IMR-90 (cell line): ENCODE results near the gene TULP3. TPM values are rescaled to one million over a fixed set of nuclear protein-coding genes. Genes with fewer than 3 reads are reported as not detected.

Experiments
- ATAC-seq: fragments of 200-7000 bp; cut with Tn5 transposase; 2 replicates; pipeline ENCODE4 v1.9.1; 2020; ENCODE audit warnings: low read depth, mild to moderate bottlenecking, moderate library complexity
- BruUV-seq: library from RNA; stranded (reverse); fragments of 400-500 nt; replicated peaks from 2 replicates; lab custom pipeline; 2021; lab: Mats Ljungman, UMichigan
- CTCF ChIA-PET: fragments of 300-600 bp; formaldehyde crosslinking; extraction: SDS; loops from one replicate; lab custom pipeline; 2021; ENCODE audit warnings: antibody characterized with exemption; lab: Yijun Ruan, JAX
- POLR2A ChIA-PET: fragments of 300-600 bp; sonication (Branson Sonifier 250); formaldehyde crosslinking; loops from one replicate; lab custom pipeline; 2022; ENCODE audit warnings: antibody characterized with exemption; ENCODE audit not compliant: unreplicated experiment; lab: Charles Lee
- DNase-seq: peaks from one replicate; pipeline ENCODE4 v3.0.0; 2013
- H2AFZ ChIP-seq: replicated peaks from 2 replicates; pipeline ENCODE3; 2013; ENCODE audit warnings: low read length, mild to moderate bottlenecking; ENCODE audit not compliant: poor library complexity
- H2AK5ac ChIP-seq: 2 replicates; pipeline ENCODE4 v1.6.1; 2013; ENCODE audit warnings: low read depth, low read length, inconsistent platforms
- H2AK9ac ChIP-seq: replicated peaks from 2 replicates; pipeline ENCODE3; 2013; ENCODE audit warnings: mild to moderate bottlenecking, low read depth, low read length, moderate library complexity; ENCODE audit not compliant: poor library complexity
- H2BK120ac ChIP-seq: 2 replicates; pipeline ENCODE4 v1.6.1; 2013; ENCODE audit warnings: low read depth, low read length, inconsistent platforms
- H2BK15ac ChIP-seq: 3 replicates; pipeline ENCODE4 v1.6.1; 2013; ENCODE audit warnings: low read depth, low read length, inconsistent platforms
- H2BK20ac ChIP-seq: 2 replicates; pipeline ENCODE4 v1.6.1; 2013; ENCODE audit warnings: low read depth, mild to moderate bottlenecking, inconsistent platforms, low read length, moderate library complexity
- H2BK5ac ChIP-seq: 2 replicates; pipeline ENCODE4 v1.6.1; 2013; ENCODE audit warnings: mild to moderate bottlenecking, low read depth, low read length, inconsistent platforms; ENCODE audit not compliant: poor library complexity, severe bottlenecking
- H3K14ac ChIP-seq: replicated peaks from 2 replicates; pipeline ENCODE4 v1.6.1; 2013; ENCODE audit warnings: low read depth, low read length, inconsistent platforms
- H3K18ac ChIP-seq: 2 replicates; pipeline ENCODE4 v1.6.1; 2013; ENCODE audit warnings: low read depth, low read length, control low read depth
- H3K23ac ChIP-seq: 2 replicates; pipeline ENCODE4 v1.6.1; 2013; ENCODE audit warnings: low read depth, low read length, inconsistent platforms
- H3K27ac ChIP-seq: 2 replicates; pipeline ENCODE4 v1.5.1; 2013; ENCODE audit warnings: mild to moderate bottlenecking, control low read depth, low read length; ENCODE audit not compliant: insufficient read depth
- H3K27me3 ChIP-seq: 2 replicates; pipeline ENCODE4 v1.6.1; 2013; ENCODE audit warnings: low read length; ENCODE audit not compliant: control insufficient read depth, insufficient read depth
- H3K36me3 ChIP-seq: 2 replicates; pipeline ENCODE4 v1.6.1; 2013; ENCODE audit warnings: low read length, mixed read lengths; ENCODE audit not compliant: control insufficient read depth, insufficient read depth
- H3K4ac ChIP-seq: 2 replicates; pipeline ENCODE4 v1.6.1; 2013; ENCODE audit warnings: low read depth, low read length, inconsistent platforms
- H3K4me1 ChIP-seq: 2 replicates; pipeline ENCODE4 v1.6.1; 2013; ENCODE audit warnings: low read length, mixed read lengths; ENCODE audit not compliant: control insufficient read depth, insufficient read depth
- H3K4me2 ChIP-seq: 2 replicates; pipeline ENCODE4 v1.6.1; 2013; ENCODE audit warnings: low read depth, mild to moderate bottlenecking, control low read depth, low read length, moderate library complexity
- H3K4me3 ChIP-seq: 2 replicates; pipeline ENCODE4 v1.5.1; 2013; ENCODE audit warnings: low read depth, mild to moderate bottlenecking, control low read depth, low read length, moderate library complexity; ENCODE audit not compliant: insufficient read depth
- H3K56ac ChIP-seq: 2 replicates; pipeline ENCODE4 v1.6.1; 2013; ENCODE audit warnings: low read length, inconsistent platforms; ENCODE audit not compliant: insufficient read depth; ENCODE audit errors: extremely low read depth
- H3K79me1 ChIP-seq, 2 experiments: 2 replicates each; pipeline ENCODE4 v1.6.1; 2013; ENCODE audit warnings: low read length in 2 of 2, inconsistent platforms in 1 of 2, low read depth in 1 of 2
- H3K9ac ChIP-seq: 2 replicates; pipeline ENCODE4 v1.6.1; 2013; ENCODE audit warnings: low read depth, low read length, control low read depth
- H3K9me1 ChIP-seq: 2 replicates; pipeline ENCODE4 v1.6.1; 2013; ENCODE audit warnings: low read length, inconsistent platforms; ENCODE audit not compliant: insufficient read depth
- H3K9me3 ChIP-seq: 2 replicates; pipeline ENCODE4 v1.6.1; 2013; ENCODE audit warnings: low read length; ENCODE audit not compliant: control insufficient read depth, insufficient read depth
- H4K20me1 ChIP-seq: 2 replicates; pipeline ENCODE4 v1.6.1; 2013; ENCODE audit warnings: low read length, inconsistent platforms; ENCODE audit not compliant: insufficient read depth
- H4K5ac ChIP-seq: 2 replicates; pipeline ENCODE4 v1.6.1; 2013; ENCODE audit warnings: mild to moderate bottlenecking, low read depth, low read length, control low read depth
- H4K8ac ChIP-seq, 2 experiments: 2 replicates each; pipeline ENCODE4 v1.6.1; 2013; ENCODE audit warnings: low read depth in 2 of 2, low read length in 2 of 2, control low read depth in 1 of 2, inconsistent platforms in 1 of 2
- H4K91ac ChIP-seq: 2 replicates; pipeline ENCODE4 v1.6.1; 2013; ENCODE audit warnings: low read depth, low read length, inconsistent platforms; ENCODE audit not compliant: insufficient read depth
- BHLHE40 ChIP-seq: fragments of 150-350 bp; IDR thresholded peaks from 2 replicates; pipeline ENCODE4 v1.6.1; 2016; ENCODE audit warnings: mild to moderate bottlenecking, low read depth, low read length
- CEBPB ChIP-seq: IDR thresholded peaks from 2 replicates; pipeline ENCODE4 v1.6.1; 2012; ENCODE audit warnings: low read depth, low read length, improper control_type of control experiment
- CHD1 ChIP-seq: IDR thresholded peaks from 2 replicates; pipeline ENCODE4 v1.6.1; 2012; ENCODE audit warnings: low read depth, low read length, improper control_type of control experiment
- FOS ChIP-seq: fragments of 150-350 bp; IDR thresholded peaks from 2 replicates; pipeline ENCODE4 v1.6.1; 2016; ENCODE audit warnings: low read depth, low read length
- MAFK ChIP-seq: IDR thresholded peaks from 2 replicates; pipeline ENCODE4 v1.6.1; 2012; ENCODE audit warnings: low read depth, low read length, improper control_type of control experiment
- MAZ ChIP-seq: IDR thresholded peaks from 2 replicates; pipeline ENCODE4 v1.6.1; 2012; ENCODE audit warnings: low read depth, mild to moderate bottlenecking, low read length, improper control_type of control experiment, moderate library complexity, borderline replicate concordance
- MXI1 ChIP-seq: IDR thresholded peaks from 2 replicates; pipeline ENCODE4 v1.6.1; 2012; ENCODE audit warnings: low read depth, mild to moderate bottlenecking, low read length, moderate library complexity, borderline replicate concordance
- NFE2L2 ChIP-seq: fragments of 150-350 bp; IDR thresholded peaks from 2 replicates; pipeline ENCODE4 v1.6.1; 2016; ENCODE audit warnings: low read depth, mild to moderate bottlenecking, low read length
- POLR2A ChIP-seq: IDR thresholded peaks from 2 replicates; pipeline ENCODE4 v1.6.1; 2012; ENCODE audit warnings: mild to moderate bottlenecking, low read depth, low read length
- RAD21 ChIP-seq: IDR thresholded peaks from 2 replicates; pipeline ENCODE4 v1.6.1; 2012; ENCODE audit warnings: low read length, improper control_type of control experiment
- RCOR1 ChIP-seq: IDR thresholded peaks from 2 replicates; pipeline ENCODE4 v1.6.1; 2012; ENCODE audit warnings: mild to moderate bottlenecking, low read length, improper control_type of control experiment; ENCODE audit not compliant: insufficient replicate concordance
- RFX5 ChIP-seq: IDR thresholded peaks from 2 replicates; pipeline ENCODE4 v1.8.0; 2012; ENCODE audit warnings: low read depth, mild to moderate bottlenecking, low read length, moderate library complexity
- SMC3 ChIP-seq: fragments of 150-350 bp; IDR thresholded peaks from 2 replicates; pipeline ENCODE4 v1.6.1; 2016; ENCODE audit warnings: low read depth, mild to moderate bottlenecking, antibody characterized with exemption, low read length, moderate library complexity
- WGBS, 2 experiments: methylation state at CpG; one replicate each; pipeline versions ENCODE4 v1.1.5 to v1.1.7; 2013; ENCODE audit warnings: missing lambda C conversion rate in 2 of 2; ENCODE audit not compliant: insufficient read length in 1 of 2; ENCODE audit errors: extremely low coverage in 2 of 2; 5-methylcytosine and 5-hydroxymethylcytosine counted together
- dilution Hi-C: fragments of 300-500 bp; cut with HindIII; formaldehyde crosslinking; loops from one replicate; pipeline ENCODE4 v1.14.3; 2018; ENCODE audit warnings: low sequenced_read_pairs; ENCODE audit not compliant: unreplicated experiment
- in situ Hi-C: fragments of 300-500 bp; cut with MboI; formaldehyde crosslinking; loops from 3 replicates; pipeline ENCODE4 v1.14.3; 2019; ENCODE audit warnings: low sequenced_read_pairs, inconsistent platforms, mixed read lengths
- intact Hi-C: fragments of 100-400 bp; cut with micrococcal nuclease; formaldehyde crosslinking; loops from 2 replicates; pipeline ENCODE4 v1.10.0; 2022
- polyA plus RNA-seq, 3 experiments: library from polyadenylated mRNA; depleted of rRNA; stranded (reverse); fragments of >200 nt; gene quantifications; 2 replicates each; pipeline ENCODE4 v1.2.3, GENCODE V29; 2012; ENCODE audit warnings: low replicate concordance in 1 of 3
- total RNA-seq: library from RNA; depleted of rRNA; stranded (reverse); fragments of >200 nt; gene quantifications from 2 replicates; pipeline ENCODE4 v1.2.3, GENCODE V29; 2012
- TF ChIP-seq, protein P1 (sequence below): fragments of 150-350 bp; IDR thresholded peaks from 2 replicates; pipeline ENCODE4 v1.6.1; 2017; ENCODE audit warnings: mild to moderate bottlenecking, antibody characterized with exemption, low read length, low read depth
- TF ChIP-seq, protein P2 (sequence below): conservative IDR thresholded peaks from 2 replicates; pipeline ENCODE4 v1.5.1; 2012; ENCODE audit warnings: mild to moderate bottlenecking, low read depth, low read length, improper control_type of control experiment
- TF ChIP-seq, protein P3 (sequence below): fragments of 150-350 bp; IDR thresholded peaks from 2 replicates; pipeline ENCODE4 v1.6.1; 2016; ENCODE audit warnings: low read depth, mild to moderate bottlenecking, low read length, moderate library complexity, borderline replicate concordance

The TULP3 gene
- total and polyA plus RNA-seq, 2 of the 4 experiments (the other 2 are of a cell fraction): 35.2 to 35.5 TPM

- intact Hi-C loops (loop anchor here (2.0 kb wide), 1 partner anchor 181 kb away; no protein-coding TSS in a partner anchor), in situ Hi-C loops (loop anchor here (10.0 kb wide), 1 partner anchor 181 kb away; no protein-coding TSS in a partner anchor), dilution Hi-C loops (no loop called here)
- Histone ChIP-seq H3K4ac (no peak overlapping the region), H2AK5ac (no peak overlapping the region), H3K4me3 (no peak overlapping the region), H4K5ac (no peak overlapping the region), H2BK120ac (no peak overlapping the region), H3K9me3 (no peaks in the 10 kb centered on the region), H2BK5ac (no peak overlapping the region), H3K4me2 (no peak overlapping the region), H3K9me1 (peaks cover 4% of the 10 kb centered on the region; the same call in 1 of the 2 replicates), H2AFZ (peak overlapping the region; percentile 82), H3K9ac (no peak overlapping the region), H3K36me3 (peaks cover 2% of the 10 kb centered on the region; the same call in 1 of the 2 replicates), H3K23ac (no peak overlapping the region), H3K4me1 (peaks cover 5% of the 10 kb centered on the region), H4K8ac (peak overlapping the region in 1 of 2 experiments; percentile 33; a peak in 1 of 4 replicates), H3K56ac (no peak overlapping the region), H3K27me3 (no peaks in the 10 kb centered on the region), H3K27ac (no peak overlapping the region), H3K18ac (no peak overlapping the region), H2AK9ac (no peak overlapping the region), H3K14ac (no peak overlapping the region), H4K91ac (no peak overlapping the region), H2BK15ac (no peak overlapping the region), H2BK20ac (no peak overlapping the region), H3K79me1 (no peaks in the 10 kb centered on the region), H4K20me1 (0 out of 2 replicates have a peak, but pooled peaks cover 2% of the 10 kb centered on the region)
- CTCF ChIA-PET: interaction anchor here (0.6 to 1.3 kb wide), 7 partner anchors 8 to 180 kb away, joined by 3 to 6 read pairs (median 4); partner anchors contain the start of genes NRIP2 and TULP3
- peak; percentile 89 for ATAC-seq
- no peak for TF ChIP-seq MXI1
- TF ChIP-seq BHLHE40: no peak
- TF ChIP-seq CEBPB: no peak
- no peak for TF ChIP-seq RCOR1
- no peak for TF ChIP-seq RFX5
- TF ChIP-seq, protein P1, sequence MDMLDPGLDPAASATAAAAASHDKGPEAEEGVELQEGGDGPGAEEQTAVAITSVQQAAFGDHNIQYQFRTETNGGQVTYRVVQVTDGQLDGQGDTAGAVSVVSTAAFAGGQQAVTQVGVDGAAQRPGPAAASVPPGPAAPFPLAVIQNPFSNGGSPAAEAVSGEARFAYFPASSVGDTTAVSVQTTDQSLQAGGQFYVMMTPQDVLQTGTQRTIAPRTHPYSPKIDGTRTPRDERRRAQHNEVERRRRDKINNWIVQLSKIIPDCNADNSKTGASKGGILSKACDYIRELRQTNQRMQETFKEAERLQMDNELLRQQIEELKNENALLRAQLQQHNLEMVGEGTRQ: no peak
- TF ChIP-seq POLR2A: no peak
- peak; percentile 69 for TF ChIP-seq RAD21
- TF ChIP-seq FOS: no peak
- TF ChIP-seq, protein P2, sequence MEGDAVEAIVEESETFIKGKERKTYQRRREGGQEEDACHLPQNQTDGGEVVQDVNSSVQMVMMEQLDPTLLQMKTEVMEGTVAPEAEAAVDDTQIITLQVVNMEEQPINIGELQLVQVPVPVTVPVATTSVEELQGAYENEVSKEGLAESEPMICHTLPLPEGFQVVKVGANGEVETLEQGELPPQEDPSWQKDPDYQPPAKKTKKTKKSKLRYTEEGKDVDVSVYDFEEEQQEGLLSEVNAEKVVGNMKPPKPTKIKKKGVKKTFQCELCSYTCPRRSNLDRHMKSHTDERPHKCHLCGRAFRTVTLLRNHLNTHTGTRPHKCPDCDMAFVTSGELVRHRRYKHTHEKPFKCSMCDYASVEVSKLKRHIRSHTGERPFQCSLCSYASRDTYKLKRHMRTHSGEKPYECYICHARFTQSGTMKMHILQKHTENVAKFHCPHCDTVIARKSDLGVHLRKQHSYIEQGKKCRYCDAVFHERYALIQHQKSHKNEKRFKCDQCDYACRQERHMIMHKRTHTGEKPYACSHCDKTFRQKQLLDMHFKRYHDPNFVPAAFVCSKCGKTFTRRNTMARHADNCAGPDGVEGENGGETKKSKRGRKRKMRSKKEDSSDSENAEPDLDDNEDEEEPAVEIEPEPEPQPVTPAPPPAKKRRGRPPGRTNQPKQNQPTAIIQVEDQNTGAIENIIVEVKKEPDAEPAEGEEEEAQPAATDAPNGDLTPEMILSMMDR: peak; percentile 86
- no peak for TF ChIP-seq NFE2L2
- TF ChIP-seq, protein P3, sequence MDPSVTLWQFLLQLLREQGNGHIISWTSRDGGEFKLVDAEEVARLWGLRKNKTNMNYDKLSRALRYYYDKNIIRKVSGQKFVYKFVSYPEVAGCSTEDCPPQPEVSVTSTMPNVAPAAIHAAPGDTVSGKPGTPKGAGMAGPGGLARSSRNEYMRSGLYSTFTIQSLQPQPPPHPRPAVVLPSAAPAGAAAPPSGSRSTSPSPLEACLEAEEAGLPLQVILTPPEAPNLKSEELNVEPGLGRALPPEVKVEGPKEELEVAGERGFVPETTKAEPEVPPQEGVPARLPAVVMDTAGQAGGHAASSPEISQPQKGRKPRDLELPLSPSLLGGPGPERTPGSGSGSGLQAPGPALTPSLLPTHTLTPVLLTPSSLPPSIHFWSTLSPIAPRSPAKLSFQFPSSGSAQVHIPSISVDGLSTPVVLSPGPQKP: no peak
- TF ChIP-seq SMC3: peak; percentile 76
- no peak for TF ChIP-seq MAFK
- no peak for TF ChIP-seq MAZ
- TF ChIP-seq CHD1: no peak
- WGBS, 2 experiments: 0% methylated on average over 1 of the region's 11 CpGs; no CpG with 5 or more reads in 1 of the 2 experiments
- DNase-seq: peak; percentile 74
- no TSS peak for BruUV-seq
- POLR2A ChIA-PET: no interaction called here
Observed at GRCh38 chr12:2853626-2854025, 37.1 kb upstream of the TULP3 start.
